Activated CD4-positive, alpha-beta T cell treated with anti-CD3 and anti-CD28 coated beads, Interleukin-2, amount 10 ng/mL, durations not matched to agents 24 days and 14 days (primary cell): ENCODE data around the gene BRD8. TPM values are rescaled to one million over a fixed set of nuclear protein-coding genes. Genes with fewer than 3 reads are reported as not detected.
"Not testable (repeated sequence)": the region's sequence is repeated elsewhere in the genome, so short reads cannot be mapped to it uniquely, and the experiment has no call there.

Experiments used
- DNase-seq: peaks from one replicate; pipeline ENCODE4 v3.0.0; 2022
- H3K27ac Mint-ChIP-seq: one replicate; pipeline ENCODE4 v1.8.0; 2022; ENCODE audit warnings: mild to moderate bottlenecking, mixed read lengths
- H3K27me3 Mint-ChIP-seq: one replicate; pipeline ENCODE4 v1.8.0; 2022; ENCODE audit warnings: mixed read lengths
- H3K36me3 Mint-ChIP-seq: one replicate; pipeline ENCODE4 v1.8.0; 2022; ENCODE audit warnings: low read depth, mild to moderate bottlenecking, mixed read lengths
- H3K4me1 Mint-ChIP-seq: one replicate; pipeline ENCODE4 v1.8.0; 2021; ENCODE audit warnings: mixed read lengths
- H3K4me3 Mint-ChIP-seq: one replicate; pipeline ENCODE4 v1.8.0; 2022; ENCODE audit warnings: mild to moderate bottlenecking, moderate library complexity, mixed read lengths
- H3K9me3 Mint-ChIP-seq: one replicate; pipeline ENCODE4 v1.8.0; 2021; ENCODE audit warnings: mixed read lengths
- intact Hi-C: fragments of 100-400 bp; cut with micrococcal nuclease; formaldehyde crosslinking; loops from one replicate; pipeline ENCODE4 v1.15.1; 2023
- total RNA-seq: library from RNA; stranded (reverse); gene quantifications from 2 replicates; pipeline ENCODE4 v1.2.3, GENCODE V29; 2022

Gene BRD8
- total RNA-seq, 1 donor from 2014 or later: 61.1 TPM

- H3K27me3 Mint-ChIP-seq: peaks cover 12% of the 10 kb centered on the region
- H3K4me3 Mint-ChIP-seq, H3K4me1 Mint-ChIP-seq, DNase-seq, H3K36me3 Mint-ChIP-seq, intact Hi-C loops, H3K27ac Mint-ChIP-seq, H3K9me3 Mint-ChIP-seq: not testable (repeated sequence)
These were observed 34.9 kb downstream of the BRD8 start for GRCh38 chr5:138143578-138143977.

- intact Hi-C loops: no loop called here
- no peaks in the 10 kb centered on the region for H3K4me1 Mint-ChIP-seq
- no peak overlapping the region for H3K4me3 Mint-ChIP-seq
- no peak for DNase-seq
- no peaks in the 10 kb centered on the region for H3K36me3 Mint-ChIP-seq
- H3K27ac Mint-ChIP-seq: no peak overlapping the region
- H3K27me3 Mint-ChIP-seq: peaks cover 17% of the 10 kb centered on the region
- no peaks in the 10 kb centered on the region for H3K9me3 Mint-ChIP-seq
These were observed 36.7 kb downstream of the BRD8 start for GRCh38 chr5:138141734-138142133.

DNA sequence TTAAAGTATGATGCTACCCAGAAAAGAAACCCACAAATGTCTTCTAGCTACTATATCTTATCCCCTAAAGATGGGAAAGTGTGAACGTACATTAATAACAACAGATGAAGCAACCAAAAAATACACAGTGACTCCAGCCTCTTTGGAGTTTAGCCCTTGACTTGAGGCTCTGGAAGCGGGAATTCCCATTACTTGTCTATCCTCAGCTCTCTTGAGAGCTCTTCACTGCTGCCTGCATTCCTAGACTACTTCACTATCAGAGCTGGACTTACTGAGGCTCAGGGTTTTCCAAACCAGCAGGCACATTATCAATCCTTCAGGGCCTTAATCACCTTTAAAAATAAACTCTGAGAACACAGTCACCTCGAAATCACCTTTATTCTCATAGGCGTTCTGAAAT lies 38.2 kb downstream of the BRD8 start:
- intact Hi-C loops: no loop called here
- Mint-ChIP-seq H3K36me3 (no peaks in the 10 kb centered on the region), H3K27ac (no peak overlapping the region), H3K9me3 (no peaks in the 10 kb centered on the region), H3K4me3 (no peak overlapping the region), H3K27me3 (peaks cover 23% of the 10 kb centered on the region), H3K4me1 (no peaks in the 10 kb centered on the region)
- DNase-seq: no peak

DNA sequence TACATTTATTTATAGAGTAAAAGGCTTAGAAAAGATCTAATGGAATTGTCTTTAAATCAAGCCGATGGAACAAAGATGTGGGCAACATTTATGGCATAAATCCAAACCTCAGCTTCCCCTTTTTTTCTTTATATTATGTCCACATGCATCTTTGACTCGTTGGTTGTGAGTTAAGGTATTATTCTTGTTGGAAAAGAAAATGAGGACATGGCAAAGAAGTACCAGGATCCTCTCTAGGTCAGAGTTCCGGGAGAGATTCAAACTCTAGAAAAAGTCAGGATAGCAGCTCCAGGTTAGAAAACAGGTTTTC lies 38.7 kb downstream of the BRD8 start:
- no peak overlapping the region for H3K4me3 Mint-ChIP-seq
- intact Hi-C loops: loop anchor here (10.0 kb wide), 1 partner anchor 515 kb away; no protein-coding TSS in a partner anchor

GRCh38 chr5:138138949-138139780 lies 39.3 kb downstream of the BRD8 start, which contains the start of gene NME5:
Gene NME5 (minus strand): TSS chr5:138139428. CDS start chr5:138138780, 648 bp downstream.
- H3K4me3 Mint-ChIP-seq: no peak within 1 kb of the TSS

More for the DNA sequence above, 38.7 kb downstream of the BRD8 start:
- no peak for DNase-seq
- no peaks in the 10 kb centered on the region for H3K4me1 Mint-ChIP-seq
- H3K9me3 Mint-ChIP-seq: no peaks in the 10 kb centered on the region
- no peak overlapping the region for H3K27ac Mint-ChIP-seq
- H3K36me3 Mint-ChIP-seq: no peaks in the 10 kb centered on the region
- peaks cover 23% of the 10 kb centered on the region for H3K27me3 Mint-ChIP-seq

GRCh38 chr5:138132543-138132942 lies 45.9 kb downstream of the BRD8 start:
- Mint-ChIP-seq H3K27me3 (peaks cover 15% of the 10 kb centered on the region), H3K27ac (no peak overlapping the region), H3K4me3 (no peak overlapping the region), H3K9me3 (no peaks in the 10 kb centered on the region), H3K4me1 (peaks cover 2% of the 10 kb centered on the region), H3K36me3 (no peaks in the 10 kb centered on the region)
- no peak for DNase-seq
- intact Hi-C loops: loop anchor here (2.0 to 10.0 kb wide), 2 partner anchors 354 to 508 kb away; no protein-coding TSS in a partner anchor

More at GRCh38 chr5:138138949-138139780, 39.3 kb downstream of the BRD8 start, which contains the start of gene NME5:
- intact Hi-C loops: loop anchor here (10.0 kb wide), 1 partner anchor 514 kb away; no protein-coding TSS in a partner anchor
- Mint-ChIP-seq H3K27ac (no peak within 1 kb of the TSS), H3K36me3 (no peaks in the 10 kb centered on the region), H3K27me3 (peaks cover 23% of the 10 kb centered on the region), H3K4me1 (no peaks in the 10 kb centered on the region), H3K9me3 (no peaks in the 10 kb centered on the region)
- DNase-seq: no peak

GRCh38 chr5:138129347-138129746 lies 49.1 kb downstream of the BRD8 start:
- no peaks in the 10 kb centered on the region for H3K9me3 Mint-ChIP-seq
- H3K4me3 Mint-ChIP-seq: no peak overlapping the region
- no peak overlapping the region for H3K27ac Mint-ChIP-seq

DNA sequence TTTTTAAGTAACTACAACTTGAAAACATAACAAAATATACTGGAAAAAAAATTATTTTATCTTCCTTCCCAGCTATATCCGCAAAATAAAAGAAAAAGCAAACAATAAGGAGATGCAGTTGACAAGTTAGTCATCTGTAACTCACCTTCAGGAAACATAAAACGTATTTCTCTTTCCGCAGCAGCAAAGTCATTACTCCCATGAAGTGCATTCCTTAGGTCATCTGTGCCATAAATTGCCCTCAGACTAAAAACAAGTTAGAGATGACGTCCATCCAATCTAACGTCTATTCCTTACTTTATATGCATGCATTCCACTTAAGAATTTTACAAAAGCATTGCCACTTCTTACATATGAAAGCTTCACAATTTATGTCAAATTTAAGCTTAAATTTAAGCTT lies 50.1 kb downstream of the BRD8 start:
- Mint-ChIP-seq H3K27me3 (peaks cover 12% of the 10 kb centered on the region), H3K27ac (no peak overlapping the region), H3K36me3 (no peaks in the 10 kb centered on the region), H3K4me3 (no peak overlapping the region), H3K4me1 (no peaks in the 10 kb centered on the region), H3K9me3 (no peaks in the 10 kb centered on the region)
- intact Hi-C loops: no loop called here
- no peak for DNase-seq

More at GRCh38 chr5:138129347-138129746, 49.1 kb downstream of the BRD8 start:
- H3K36me3 Mint-ChIP-seq: no peaks in the 10 kb centered on the region
- H3K4me1 Mint-ChIP-seq: peaks cover 2% of the 10 kb centered on the region
- peaks cover 12% of the 10 kb centered on the region for H3K27me3 Mint-ChIP-seq
- no peak for DNase-seq
- intact Hi-C loops: no loop called here

GRCh38 chr5:138115254-138115653 lies 63.2 kb downstream of the BRD8 start:
- Mint-ChIP-seq H3K4me1 (no peaks in the 10 kb centered on the region), H3K27ac (no peak overlapping the region), H3K36me3 (no peaks in the 10 kb centered on the region), H3K4me3 (no peak overlapping the region), H3K27me3 (peaks cover 5% of the 10 kb centered on the region), H3K9me3 (no peaks in the 10 kb centered on the region)
- no peak for DNase-seq
- intact Hi-C loops: no loop called here

DNA sequence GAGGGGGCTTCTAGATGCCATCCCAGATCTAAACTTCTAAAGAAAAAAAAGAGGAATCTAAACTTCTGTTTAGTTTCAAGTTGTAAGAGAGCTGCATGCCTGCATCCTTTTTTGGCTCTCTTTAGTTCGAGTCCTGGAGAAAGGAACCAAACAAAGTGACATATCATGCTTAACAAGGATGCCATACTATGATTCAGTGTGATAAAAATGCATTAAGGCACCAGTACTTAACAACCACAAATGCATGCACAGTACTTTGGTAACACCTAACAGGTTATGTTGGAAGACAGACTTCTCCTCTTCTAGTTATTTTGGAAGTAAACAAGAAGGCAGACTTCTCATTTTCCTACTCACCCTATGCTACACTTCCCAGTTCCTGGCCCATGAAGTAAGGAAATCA lies 66.5 kb downstream of the BRD8 start:
- DNase-seq: no peak
- Mint-ChIP-seq H3K9me3 (no peaks in the 10 kb centered on the region), H3K36me3 (no peaks in the 10 kb centered on the region), H3K4me3 (no peak overlapping the region), H3K27ac (no peak overlapping the region), H3K27me3 (peaks cover 10% of the 10 kb centered on the region), H3K4me1 (no peaks in the 10 kb centered on the region)
- intact Hi-C loops: no loop called here

DNA sequence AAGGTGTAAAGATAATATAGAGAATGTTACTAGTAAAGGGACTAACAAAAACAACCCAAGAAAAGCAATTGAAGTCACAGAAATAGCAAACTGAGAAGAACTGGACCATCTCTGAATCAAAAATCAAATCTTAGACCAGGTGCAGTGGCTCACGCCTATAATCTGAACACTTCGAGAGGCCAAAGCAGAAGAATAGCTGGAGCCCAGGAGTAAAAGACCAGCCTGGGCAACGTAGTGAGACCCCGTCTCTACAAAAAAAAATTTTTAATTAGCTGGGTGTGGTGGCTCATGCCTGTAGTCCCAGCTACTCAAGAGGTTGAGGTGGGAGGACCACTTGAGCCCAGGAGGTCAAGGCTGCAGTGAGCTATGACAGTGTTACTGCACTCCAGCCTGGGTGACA lies 67.2 kb downstream of the BRD8 start:
- H3K36me3 Mint-ChIP-seq: no peaks in the 10 kb centered on the region
- no peak for DNase-seq
- no peak overlapping the region for H3K4me3 Mint-ChIP-seq
- no peak overlapping the region for H3K27ac Mint-ChIP-seq
- no peaks in the 10 kb centered on the region for H3K9me3 Mint-ChIP-seq
- intact Hi-C loops: no loop called here
- no peaks in the 10 kb centered on the region for H3K4me1 Mint-ChIP-seq
- peaks cover 12% of the 10 kb centered on the region for H3K27me3 Mint-ChIP-seq

GRCh38 chr5:138110266-138110963 lies 68.0 kb downstream of the BRD8 start:
- peaks cover 12% of the 10 kb centered on the region for H3K27me3 Mint-ChIP-seq

DNA sequence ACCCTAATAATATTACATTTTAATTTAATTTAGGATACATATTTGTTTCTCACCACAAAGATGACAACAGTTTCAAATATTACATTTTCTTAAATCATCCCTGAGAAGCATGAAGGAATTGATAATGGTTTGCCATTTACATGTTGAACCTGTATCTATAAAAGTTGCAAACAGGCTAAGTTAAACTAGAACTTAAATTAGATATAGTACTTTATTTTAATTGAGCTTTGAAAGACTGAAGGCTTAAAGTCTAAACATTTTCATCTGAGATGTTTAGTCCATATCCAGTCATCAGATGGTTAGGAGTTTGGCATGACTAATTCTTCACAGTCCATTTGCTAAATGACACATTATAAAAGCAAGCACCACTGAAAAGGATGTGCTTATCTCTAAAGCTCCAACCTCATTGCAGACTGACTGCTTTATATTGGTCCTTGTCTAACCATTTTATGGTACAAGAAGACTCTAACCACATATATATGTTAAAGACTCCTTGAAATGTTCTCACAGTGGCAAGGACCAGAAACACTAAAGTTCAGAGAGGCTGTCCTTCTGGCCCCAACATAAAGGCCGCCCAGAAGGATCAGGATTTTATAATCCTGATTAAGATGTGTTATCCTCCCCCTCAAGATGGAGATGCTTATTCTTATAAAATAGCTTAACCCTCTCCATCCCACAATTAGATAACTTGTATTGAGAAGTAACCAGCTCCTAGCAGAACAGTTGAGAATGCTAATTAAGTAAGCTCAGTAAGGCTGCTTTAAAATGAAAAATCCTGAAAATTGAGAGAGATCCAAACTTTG lies 68.8 kb downstream of the BRD8 start:
- Mint-ChIP-seq H3K36me3 (no peaks in the 10 kb centered on the region), H3K27me3 (peaks cover 12% of the 10 kb centered on the region), H3K4me3 (no peak overlapping the region), H3K4me1 (no peaks in the 10 kb centered on the region), H3K27ac (no peak overlapping the region), H3K9me3 (no peaks in the 10 kb centered on the region)
- intact Hi-C loops: no loop called here
- DNase-seq: no peak

More at GRCh38 chr5:138110266-138110963, 68.0 kb downstream of the BRD8 start:
- Mint-ChIP-seq H3K27ac (no peak overlapping the region), H3K36me3 (no peaks in the 10 kb centered on the region), H3K9me3 (no peaks in the 10 kb centered on the region), H3K4me3 (no peak overlapping the region), H3K4me1 (no peaks in the 10 kb centered on the region)
- no peak for DNase-seq
- intact Hi-C loops: no loop called here
